GM12864 (cell line): ENCODE results near the gene ROS1.
"Not testable (repeated sequence)": the region's sequence is repeated elsewhere in the genome, so short reads cannot be mapped to it uniquely, and the experiment has no call there.

Source experiments
- DNase-seq: peaks from one replicate; pipeline ENCODE4 v3.0.0-alpha.2; 2011; ENCODE audit warnings: low read depth
- H3K4me3 ChIP-seq: 2 replicates; pipeline ENCODE4 v1.5.1; 2011; ENCODE audit warnings: mild to moderate bottlenecking, low read depth, low read length, control low read depth
- CTCF ChIP-seq: IDR thresholded peaks from 2 replicates; pipeline ENCODE4 v1.5.1; 2011; ENCODE audit warnings: low read depth, mild to moderate bottlenecking, moderate library complexity, low read length, control low read depth, inconsistent platforms; ENCODE audit errors: missing control alignments

The ROS1 gene

GRCh38 chr6:117425431-117426153 lies at the start of gene ROS1:
Gene ROS1, minus strand, starts transcription at chr6:117425942. Its CDS starts 286 bp downstream, at chr6:117425656.
- DNase-seq: no peak
- no peak for TF ChIP-seq CTCF
- H3K4me3 ChIP-seq: no peak within 1 kb of the TSS

GRCh38 chr6:117473401-117473800 lies 47.7 kb upstream of the ROS1 start:
- H3K4me3 ChIP-seq: no peak overlapping the region
- TF ChIP-seq CTCF: no peak
- DNase-seq: no peak

- H3K4me3 ChIP-seq: no peak overlapping the region
- DNase-seq: no peak
- no peak for TF ChIP-seq CTCF
Measured at GRCh38 chr6:117472667-117473066, 46.9 kb upstream of the ROS1 start.

- no peak overlapping the region for H3K4me3 ChIP-seq
- DNase-seq: no peak
- no peak for TF ChIP-seq CTCF
Measured at GRCh38 chr6:117469791-117470190, 44.0 kb upstream of the ROS1 start.

GRCh38 chr6:117469356-117469755 lies 43.6 kb upstream of the ROS1 start:
- DNase-seq: no peak
- H3K4me3 ChIP-seq: no peak overlapping the region
- no peak for TF ChIP-seq CTCF

- not testable (repeated sequence) for H3K4me3 ChIP-seq, DNase-seq
Measured at GRCh38 chr6:117468527-117468926, 42.8 kb upstream of the ROS1 start.

GRCh38 chr6:117467876-117468275 lies 42.1 kb upstream of the ROS1 start:
- no peak for DNase-seq
- H3K4me3 ChIP-seq: no peak overlapping the region
- TF ChIP-seq CTCF: no peak
